Retina (tissue), 1 donor: ENCODE measurements around the gene DCAF7.

ENCODE experiments used
- DNase-seq: peaks from one replicate; pipeline ENCODE4 v3.0.0-alpha.2; 2016

DCAF7 gene, protein sequence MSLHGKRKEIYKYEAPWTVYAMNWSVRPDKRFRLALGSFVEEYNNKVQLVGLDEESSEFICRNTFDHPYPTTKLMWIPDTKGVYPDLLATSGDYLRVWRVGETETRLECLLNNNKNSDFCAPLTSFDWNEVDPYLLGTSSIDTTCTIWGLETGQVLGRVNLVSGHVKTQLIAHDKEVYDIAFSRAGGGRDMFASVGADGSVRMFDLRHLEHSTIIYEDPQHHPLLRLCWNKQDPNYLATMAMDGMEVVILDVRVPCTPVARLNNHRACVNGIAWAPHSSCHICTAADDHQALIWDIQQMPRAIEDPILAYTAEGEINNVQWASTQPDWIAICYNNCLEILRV

DNA sequence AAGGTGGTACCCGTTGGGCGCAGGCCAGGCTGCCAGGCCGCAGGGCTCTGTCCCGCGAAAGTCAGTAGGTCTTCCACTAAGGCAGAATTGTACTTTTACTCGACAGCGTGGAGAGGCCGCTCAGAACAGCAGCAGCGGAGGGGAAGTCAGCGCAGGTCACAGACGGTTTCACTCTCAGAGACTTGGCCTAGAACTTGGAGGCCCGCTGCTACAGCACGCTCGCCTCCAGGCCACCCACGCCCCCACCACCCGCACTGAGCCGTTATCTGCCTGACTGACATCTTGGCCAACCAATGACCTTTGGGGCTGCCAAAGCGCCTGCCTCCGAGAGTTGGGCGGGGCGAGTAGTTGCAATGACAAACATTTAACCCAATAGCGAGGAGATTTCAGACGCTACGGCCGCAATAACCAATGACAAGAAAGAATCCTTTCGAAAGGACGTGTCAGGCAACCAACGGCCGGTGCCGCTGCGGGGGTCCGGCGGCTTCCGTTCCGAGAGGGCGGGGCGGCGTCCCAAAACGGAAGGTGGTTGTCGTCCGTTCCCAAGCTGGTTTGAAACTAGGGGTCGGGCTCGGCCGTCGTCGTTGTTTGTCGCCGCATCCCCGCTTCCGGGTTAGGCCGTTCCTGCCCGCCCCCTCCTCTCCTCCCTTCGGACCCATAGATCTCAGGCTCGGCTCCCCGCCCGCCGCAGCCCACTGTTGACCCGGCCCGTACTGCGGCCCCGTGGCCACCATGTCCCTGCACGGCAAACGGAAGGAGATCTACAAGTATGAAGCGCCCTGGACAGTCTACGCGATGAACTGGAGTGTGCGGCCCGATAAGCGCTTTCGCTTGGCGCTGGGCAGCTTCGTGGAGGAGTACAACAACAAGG, at the start of gene DCAF7:
TSS of gene DCAF7 (plus strand) at position 532 of the 871 bp plus-strand sequence. CDS start at position 733, 201 bp downstream.
- DNase-seq, result peak; percentile 98

DNA sequence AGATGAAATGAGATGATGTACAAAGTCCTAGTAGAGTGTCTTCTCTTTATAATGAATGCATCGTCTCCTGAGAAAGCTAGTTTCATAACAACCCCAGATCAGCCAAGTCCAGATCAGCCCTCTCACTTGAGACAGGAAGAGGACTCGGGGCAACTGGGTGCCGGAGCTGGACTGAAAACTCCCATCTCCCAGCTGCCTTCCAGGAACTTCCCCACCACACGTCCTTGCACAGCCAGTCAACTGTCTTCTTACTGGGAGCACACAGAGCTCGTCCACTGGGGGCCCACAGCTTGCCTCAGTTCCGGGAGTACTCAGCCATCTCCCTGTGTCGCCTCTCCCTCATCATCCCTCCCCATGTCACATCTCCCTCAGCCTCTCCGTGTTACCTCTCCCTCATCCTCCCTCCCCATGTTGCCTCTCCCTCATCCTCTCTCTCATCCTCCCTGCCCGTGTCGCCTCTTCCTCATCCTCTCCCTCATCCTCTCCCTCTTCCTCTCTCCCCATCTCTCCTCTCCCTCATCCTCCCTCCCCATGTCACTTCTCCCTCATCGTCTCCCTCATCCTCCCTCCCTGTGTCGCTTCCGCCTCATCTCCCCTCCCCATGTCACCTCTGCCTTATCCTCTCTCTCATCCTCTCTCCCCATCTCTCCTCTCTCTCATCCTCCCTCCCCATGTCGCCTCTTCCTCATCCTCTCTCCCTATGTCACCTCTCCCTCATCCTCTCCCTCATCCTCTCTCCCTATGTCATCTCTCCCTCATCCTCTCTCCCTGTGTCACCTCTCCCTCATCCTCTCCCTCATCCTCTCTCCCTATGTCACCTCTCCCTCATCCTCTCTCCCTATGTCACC, 49.5 kb upstream of the DCAF7 start:
- no peak for DNase-seq

DNA sequence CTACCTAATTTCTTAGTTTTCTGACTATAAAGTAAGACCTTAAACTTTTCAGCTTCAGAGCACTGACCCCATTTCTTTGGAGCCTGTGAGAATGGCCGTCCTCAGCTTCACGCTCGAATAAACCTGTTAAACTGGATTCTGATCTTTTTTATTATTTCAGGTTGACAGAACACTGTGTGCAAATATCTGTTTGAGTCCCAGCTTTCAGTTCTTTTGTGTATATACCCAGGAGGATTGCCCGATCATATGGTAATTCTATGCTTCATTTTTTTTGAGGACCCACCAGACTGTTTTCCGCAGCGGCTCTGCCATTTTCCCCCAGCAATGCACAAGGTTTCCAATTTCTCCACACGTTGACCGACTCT, 47.0 kb upstream of the DCAF7 start:
- peak; percentile 82 for DNase-seq

DNA sequence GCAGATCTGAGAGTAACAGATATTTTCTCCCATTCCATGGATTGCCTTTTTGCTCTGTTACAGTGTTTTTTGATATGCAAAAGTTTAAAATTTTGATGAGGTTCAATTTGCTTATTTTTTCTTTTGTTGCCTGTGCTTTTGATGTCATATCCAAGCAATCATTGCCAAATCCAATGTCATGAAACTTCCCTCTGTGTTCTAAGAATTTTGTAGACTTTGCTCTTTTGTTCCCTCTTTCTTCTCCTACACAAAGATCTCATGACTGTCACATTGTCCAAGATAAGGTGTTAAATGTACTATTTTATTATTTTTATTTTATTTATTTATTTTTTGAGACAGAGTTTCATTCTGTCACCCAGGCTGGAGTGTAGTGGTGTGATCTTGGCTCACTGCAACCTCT, 46.0 kb upstream of the DCAF7 start:
- DNase-seq, result no peak

DNA sequence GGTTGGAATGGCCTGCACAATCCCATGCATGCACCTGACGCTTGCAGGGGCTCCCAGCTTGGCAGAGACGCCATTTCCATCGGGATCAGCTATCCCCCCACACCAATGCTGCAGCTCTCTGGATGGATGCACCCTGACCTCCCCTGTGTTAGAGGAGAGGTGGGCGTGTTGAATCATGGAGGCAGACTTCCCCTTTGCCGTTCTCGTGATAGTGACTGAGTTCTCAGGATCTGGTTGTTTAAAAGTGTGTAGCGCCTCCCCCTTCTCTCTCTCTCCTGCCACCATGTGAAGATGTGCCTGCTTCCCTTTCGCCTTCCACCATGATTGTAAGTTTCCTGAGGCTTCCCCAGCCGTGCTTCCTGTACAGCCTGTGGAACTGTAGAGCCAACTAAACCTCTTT, 44.9 kb upstream of the DCAF7 start:
- DNase-seq, result no peak

DNA sequence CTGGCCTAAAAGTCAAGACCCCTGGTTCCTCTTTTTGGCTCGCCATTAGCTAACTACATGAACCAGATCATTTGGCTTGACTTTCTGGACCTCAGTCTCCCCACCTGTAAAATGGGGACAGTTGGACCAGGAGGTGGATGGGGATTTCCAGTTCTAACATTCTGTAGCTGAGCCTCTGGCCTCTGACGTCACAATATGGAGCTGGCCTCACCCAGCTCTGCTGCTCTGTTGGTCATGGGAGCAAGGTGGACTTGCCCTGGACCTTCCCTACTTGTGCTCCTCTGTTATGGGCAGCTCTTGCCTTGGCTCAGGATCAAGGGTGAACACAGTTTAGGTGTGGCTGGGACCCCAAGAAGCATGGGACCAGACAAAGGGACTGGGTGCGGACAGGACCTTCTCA, 43.6 kb upstream of the DCAF7 start:
- DNase-seq, result no peak

DNA sequence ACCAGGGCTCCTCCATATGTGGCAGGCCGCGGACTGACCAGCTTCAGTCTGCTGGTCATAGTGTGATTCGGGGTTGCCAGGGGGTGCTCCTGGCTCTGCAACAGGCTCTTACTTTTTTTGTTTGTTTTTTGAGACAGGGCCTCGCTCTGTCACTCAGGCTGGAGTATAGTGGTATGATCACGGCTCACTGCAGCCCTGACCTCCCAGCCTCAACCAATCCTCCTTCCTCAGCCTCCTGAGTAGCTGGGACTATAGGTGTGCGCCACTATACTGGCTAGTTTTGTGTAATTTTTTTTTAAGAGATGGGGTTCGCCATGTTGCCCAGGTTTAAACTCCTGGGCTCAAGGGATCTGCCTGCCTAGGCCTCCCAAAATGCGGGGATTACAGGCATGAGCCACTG, 38.9 kb upstream of the DCAF7 start:
- DNase-seq, result no peak

DNA sequence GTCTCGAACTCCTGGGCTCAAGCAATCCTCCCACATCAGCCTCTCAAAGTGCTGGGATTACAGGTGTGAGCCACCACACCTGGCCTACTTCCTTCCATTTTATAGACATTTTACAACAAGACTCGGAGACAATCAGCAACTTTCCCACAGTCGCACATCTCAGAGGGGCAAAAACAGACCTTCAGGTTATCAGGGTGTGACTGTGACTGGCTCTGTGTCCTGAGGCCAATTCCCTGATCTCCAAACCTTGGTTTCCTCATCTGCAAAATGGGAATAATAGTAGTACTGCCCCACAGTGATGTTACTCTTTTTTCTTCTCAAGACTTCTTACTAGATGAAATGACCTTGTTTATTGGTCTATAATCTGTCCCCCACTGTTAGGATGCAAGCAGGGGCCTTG, 37.9 kb upstream of the DCAF7 start:
- DNase-seq, result no peak

DNA sequence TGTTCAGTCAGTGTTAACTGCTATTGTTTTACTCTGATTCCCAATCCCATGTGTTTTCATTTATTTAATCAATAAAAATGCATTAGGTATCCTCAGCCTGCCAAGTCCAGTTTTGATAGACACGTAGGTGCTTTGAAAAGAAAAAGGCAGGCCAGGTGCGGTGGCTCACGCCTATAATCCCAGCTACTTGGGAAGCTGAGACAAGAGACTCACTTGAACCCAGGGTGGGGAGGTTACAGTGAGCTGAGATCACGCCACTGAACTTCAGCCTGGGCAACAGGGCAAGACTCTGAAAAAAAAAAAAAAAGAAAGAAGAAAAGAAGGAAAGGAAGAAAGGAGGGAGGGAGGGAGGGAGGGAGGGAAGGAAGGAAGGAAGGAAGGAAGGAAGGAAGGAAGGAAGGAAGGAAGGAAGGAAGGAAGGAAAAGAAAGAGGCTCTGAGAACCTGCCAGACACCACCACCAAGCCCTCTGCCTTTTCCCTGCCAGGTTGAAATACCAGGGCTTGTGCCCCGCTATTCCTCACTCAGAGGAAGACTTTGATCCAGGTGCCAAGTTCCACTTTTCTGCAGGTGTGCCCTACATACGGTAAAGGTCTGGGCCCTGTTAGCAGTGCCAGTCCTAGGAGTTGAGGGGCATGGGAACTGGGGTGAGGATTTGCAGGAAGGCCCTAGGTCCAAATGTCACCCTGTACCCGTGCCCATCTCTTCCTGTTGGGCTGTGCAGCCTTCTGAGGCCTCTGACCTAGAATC, 37.2 kb upstream of the DCAF7 start:
- no peak for DNase-seq

DNA sequence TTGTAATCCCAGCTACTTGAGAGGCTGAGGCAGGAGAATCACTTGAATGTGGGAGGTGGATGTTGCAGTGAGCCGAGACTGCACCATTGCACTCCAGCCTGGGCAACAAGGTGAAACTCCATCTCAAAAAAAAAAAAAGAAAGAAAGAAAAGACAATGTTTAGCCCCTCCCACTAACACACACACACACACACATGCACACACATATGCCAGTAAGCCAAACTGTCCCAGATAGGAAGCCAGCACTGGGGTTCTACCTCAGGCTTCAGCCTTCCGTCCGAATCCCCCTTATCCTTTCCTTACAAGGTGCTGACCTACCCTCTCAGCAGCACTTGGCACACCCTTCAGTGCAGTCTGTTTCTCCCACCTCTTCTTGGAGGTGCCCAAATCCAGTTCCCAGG, 35.8 kb upstream of the DCAF7 start:
- no peak for DNase-seq

DNA sequence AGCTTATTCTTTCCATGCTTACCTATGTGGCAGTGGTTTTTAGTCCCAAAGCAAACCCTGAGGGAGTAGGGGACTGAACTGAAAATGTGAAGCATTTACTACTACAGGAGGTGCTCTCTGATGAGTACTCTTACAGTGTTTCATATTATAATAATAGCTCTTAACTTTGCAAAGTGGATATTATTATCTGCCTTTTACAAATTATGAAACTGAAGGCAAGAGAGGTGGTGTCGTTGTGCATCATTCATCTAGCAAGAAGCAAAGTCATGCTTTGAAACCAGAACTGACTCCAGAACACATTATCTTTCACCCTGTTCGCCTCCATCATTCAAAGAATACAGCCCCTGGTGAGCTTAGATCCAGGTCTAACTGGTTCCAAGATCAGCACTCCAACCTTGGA, 35.3 kb upstream of the DCAF7 start:
- no peak for DNase-seq

DNA sequence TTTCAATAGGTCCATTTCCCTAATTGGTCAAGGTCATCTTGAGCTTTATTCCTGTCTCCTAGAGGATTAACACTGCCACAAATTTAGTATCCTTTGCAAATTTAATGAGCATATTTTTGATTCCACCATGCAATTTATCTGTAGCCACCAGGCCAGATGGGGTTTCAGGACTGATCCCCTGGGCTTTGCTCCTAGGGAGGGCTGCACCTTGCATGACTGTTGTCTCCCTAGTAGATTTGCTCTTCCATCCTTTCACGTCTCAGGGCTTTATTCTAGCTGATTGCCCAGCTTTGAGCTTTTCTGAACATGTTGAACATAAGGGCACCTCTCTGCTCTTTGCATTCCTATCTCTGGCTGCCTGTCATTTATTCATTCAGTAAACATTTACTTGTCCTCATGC, 34.9 kb upstream of the DCAF7 start:
- DNase-seq, result no peak

DNA sequence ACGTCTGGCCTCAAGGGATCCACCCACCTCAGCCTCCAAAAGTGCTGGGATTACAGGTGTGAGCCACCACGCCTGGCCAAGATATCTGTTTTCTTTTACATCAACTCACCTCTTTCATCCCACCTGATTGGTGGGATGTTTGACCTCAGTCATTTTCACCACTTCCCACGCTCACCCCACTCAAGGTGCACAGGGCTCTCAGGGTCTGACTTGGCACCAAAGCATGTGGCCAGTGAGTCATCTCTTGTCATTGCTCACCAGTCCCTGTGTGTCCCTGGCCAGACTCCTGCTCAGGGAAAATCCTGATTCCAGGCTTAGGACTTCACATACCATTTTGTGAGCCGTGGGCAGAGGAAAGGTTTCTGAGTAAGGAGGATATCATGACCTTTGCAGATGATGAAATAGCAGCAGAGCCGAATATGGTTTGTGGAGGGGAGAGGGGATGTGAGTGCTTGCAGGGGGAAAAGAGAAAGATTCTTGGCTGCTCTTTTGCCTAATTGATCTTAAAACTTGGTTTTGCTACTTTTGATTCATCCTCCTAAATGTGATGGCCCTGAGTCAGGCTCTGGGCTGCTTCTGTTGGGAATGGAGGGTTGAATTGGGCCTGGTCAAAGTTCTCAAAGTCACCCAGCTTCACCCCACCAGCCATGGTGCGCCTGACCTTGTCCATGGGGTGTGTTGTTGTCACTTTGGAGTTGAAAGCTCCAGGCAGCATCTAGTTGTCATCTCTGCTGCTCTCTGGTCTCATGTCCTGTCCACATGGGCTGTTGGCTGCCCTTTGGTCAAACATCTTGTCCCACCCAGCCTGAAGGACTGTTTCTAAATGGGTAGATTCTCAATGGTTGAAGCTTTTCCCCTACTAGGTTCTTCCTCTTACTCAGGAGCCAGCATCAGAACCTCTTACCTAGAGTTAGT, 33.1 kb upstream of the DCAF7 start:
- no peak for DNase-seq

DNA sequence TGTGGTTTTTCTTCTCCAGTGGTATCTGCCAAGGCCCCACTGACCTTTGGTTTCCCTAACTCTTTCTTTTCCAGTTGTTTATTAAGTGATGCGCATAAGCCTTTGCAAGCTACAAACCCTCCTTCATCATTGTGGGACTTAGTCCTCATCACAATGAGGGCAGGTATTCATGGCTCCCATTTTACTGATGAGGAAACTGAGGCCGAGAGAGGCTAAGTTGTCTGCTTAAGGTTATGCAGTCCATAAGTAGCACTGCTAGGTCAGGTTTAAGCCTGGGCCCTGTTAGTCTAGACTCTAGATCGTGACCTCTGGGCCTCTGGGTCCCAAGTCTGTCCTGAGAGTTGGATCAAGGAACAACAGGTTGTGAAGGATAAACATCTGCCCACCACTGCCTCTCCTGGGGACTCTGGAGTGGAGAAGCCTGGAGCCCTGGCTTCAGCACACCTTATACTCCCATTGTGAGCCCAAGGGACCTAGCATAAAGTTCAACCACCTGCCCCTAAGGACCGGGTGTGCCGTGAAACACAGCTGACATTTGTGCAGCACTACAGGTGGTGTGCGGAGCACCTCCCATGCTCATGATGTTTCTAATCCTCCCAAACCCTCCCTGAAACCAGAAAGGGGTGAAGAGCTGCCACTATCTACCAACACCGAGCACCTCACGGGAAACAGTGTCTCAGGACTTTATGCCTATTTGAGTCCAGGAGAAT, 32.3 kb upstream of the DCAF7 start:
- no peak for DNase-seq

DNA sequence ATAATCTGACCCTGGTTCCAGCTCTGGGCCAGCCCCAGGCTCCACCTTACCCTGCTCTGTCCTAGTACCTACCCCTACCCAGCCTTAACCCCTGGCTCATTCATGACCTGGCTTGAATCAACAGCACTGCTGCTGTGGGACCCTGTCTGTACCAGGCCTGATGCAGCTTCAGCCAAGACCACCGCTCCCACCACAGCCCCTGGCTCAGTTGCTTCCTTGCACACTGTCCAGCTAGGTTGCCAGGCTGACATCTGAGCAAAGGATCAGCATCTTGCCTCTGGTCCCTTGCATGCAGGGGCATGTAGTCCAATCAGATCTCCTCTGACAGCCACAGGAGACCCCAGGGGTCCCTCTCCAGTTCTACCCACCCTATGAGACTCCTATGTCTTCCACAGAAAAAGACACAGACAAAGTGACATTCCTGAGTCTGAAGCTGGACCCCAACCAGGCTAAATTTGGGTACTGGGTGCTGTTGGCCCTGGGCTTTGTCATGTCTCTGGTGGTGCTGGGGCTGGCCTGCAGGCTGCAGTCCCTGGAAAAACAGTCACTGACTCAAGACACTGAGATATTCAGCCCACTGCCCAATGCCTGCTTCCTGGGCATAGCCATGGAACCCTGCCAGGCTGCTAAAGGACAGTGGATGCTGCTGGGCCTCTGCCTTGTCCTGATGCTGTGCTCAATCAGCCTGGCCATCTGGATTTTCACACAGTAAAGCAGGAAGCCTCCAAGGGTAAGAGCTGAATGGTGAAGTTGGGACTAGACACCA, 31.0 kb upstream of the DCAF7 start:
- DNase-seq, result no peak

DNA sequence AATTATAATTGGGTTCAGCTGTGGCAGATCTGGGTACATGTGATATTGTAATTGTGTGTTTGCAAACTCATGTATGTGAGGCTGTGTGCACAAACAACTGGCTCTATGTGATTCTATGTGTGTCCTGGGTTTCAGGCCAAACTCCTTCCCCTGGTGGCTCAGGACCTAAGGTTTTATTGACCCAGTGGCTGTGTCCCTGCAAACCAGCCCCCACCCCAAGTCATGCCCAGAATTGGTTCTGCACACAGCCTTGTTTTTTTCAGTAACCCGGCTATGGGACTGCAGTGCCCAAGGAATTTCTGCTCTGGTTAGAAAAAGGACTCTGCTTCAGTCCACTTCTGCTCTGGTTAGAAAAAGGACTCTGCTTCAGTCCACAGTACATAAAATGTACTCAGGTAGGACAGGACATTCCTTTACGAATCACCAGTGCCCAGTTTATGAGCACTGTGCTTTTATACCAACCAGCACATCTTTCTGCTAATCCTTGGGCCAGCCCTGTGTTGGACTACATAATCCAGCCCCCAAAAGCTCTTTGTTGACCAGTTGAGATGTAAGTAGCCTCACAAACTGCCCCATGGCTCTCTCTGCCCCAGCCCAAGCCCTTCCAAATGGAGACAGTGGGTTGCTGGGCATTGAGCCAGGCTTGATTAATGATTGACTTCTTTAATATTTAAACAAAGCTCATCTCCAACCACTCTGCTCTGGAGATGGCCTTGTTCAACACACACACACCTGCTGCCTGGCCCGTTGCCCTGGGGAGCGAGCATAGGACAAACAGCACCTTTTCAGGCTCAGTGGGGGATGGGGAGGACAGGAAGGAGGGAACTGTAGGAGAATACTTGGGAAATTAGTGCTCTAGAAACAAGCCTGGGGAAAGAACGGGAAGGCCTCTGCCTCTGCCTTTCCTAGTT, 30.1 kb upstream of the DCAF7 start:
- no peak for DNase-seq

DNA sequence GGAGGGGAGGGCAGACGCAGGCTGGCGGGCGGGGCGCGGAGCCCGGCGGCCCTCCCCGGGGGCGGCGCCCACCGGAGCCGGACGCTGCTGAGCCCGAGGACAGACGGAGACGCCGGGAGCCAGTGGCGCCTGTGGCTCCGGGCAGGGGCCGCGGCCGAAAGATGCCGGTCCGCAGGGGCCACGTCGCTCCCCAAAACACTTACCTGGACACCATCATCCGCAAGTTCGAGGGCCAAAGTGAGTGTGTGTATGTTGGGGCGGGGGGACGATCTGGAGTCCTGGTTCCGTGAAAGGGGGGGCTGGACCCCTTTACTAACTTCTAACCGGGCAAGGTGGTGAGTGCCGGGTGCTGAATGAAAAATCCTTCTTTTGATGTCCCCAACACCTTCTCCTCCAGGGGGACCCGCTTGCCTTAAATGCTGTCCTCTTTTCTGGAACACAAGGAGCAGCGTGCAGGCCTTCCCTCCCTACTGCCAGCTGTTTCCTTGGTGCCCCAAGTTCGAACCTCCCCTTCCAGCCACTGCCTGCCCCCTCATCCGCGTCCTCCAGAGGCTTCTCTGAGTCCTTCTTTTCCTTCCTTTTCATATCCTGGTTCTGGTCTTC, 26.9 kb upstream of the DCAF7 start, which contains the start of gene KCNH6:
TSS of gene KCNH6 (plus strand) at position 106 of the 603 bp plus-strand sequence. CDS start at position 162, 56 bp downstream.
- DNase-seq, result peak; percentile 40

DNA sequence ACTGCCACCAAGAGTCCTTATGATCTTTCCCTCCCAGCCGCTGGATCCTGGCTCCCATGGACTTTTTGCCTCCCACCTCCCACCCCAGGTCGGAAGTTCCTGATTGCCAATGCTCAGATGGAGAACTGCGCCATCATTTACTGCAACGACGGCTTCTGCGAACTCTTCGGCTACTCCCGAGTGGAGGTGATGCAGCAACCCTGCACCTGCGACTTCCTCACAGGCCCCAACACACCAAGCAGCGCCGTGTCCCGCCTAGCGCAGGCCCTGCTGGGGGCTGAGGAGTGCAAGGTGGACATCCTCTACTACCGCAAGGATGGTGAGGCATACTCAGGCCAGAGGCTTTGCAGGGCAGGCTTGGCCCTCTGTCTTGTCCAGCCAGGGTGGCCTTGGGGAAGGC, 26.2 kb upstream of the DCAF7 start:
- DNase-seq, result no peak
